PC-3 (cell line): ENCODE measurements around the gene RNF128. TPM values are rescaled to one million over a fixed set of nuclear protein-coding genes. Genes with fewer than 3 reads are reported as not detected.

Experiments
- ATAC-seq: fragments of 200-7000 bp; cut with Tn5 transposase; 2 replicates; pipeline ENCODE4 v1.9.1; 2020; ENCODE audit warnings: mild to moderate bottlenecking, moderate library complexity
- BruUV-seq: library from RNA; stranded (reverse); fragments of 400-500 nt; replicated peaks from 2 replicates; lab custom pipeline; 2021; lab: Mats Ljungman, UMichigan
- CTCF ChIA-PET: fragments of 300-600 bp; sonication (Branson Sonifier 250); formaldehyde crosslinking; loops from one replicate; lab custom pipeline; 2022; ENCODE audit warnings: antibody characterized with exemption; lab: Charles Lee
- POLR2A ChIA-PET: fragments of 300-600 bp; sonication (Branson Sonifier 250); formaldehyde crosslinking; loops from one replicate; lab custom pipeline; 2022; ENCODE audit warnings: antibody characterized with exemption; ENCODE audit not compliant: unreplicated experiment; lab: Charles Lee
- DNase-seq: peaks from one replicate; pipeline ENCODE4 v3.0.0-alpha.2; 2015
- H2AFZ ChIP-seq: fragments of 300-600 bp; sonication (generic); 2 replicates; pipeline ENCODE4 v1.6.0; 2016; ENCODE audit warnings: antibody characterized with exemption, low read length
- H3F3A ChIP-seq: fragments of 300-600 bp; sonication (generic); one replicate; pipeline ENCODE4 v1.6.0; 2017; ENCODE audit warnings: antibody characterized with exemption, low read length, control low read depth, mild to moderate bottlenecking; ENCODE audit not compliant: unreplicated experiment
- H3K27ac ChIP-seq: fragments of 300-600 bp; sonication (generic); 2 replicates; pipeline ENCODE4 v1.5.1; 2016; ENCODE audit warnings: mild to moderate bottlenecking, low read length
- H3K27me3 ChIP-seq: fragments of 300-600 bp; sonication (generic); 2 replicates; pipeline ENCODE4 v1.6.1; 2016; ENCODE audit warnings: low read length, mixed read lengths
- H3K36me3 ChIP-seq: fragments of 300-600 bp; sonication (generic); 2 replicates; pipeline ENCODE4 v1.6.1; 2016; ENCODE audit warnings: low read depth, mixed run types, low read length, mixed read lengths
- H3K4me1 ChIP-seq: fragments of 300-600 bp; sonication (generic); 2 replicates; pipeline ENCODE4 v1.5.1; 2016; ENCODE audit warnings: low read length; ENCODE audit not compliant: insufficient read depth
- H3K4me2 ChIP-seq: fragments of 300-600 bp; sonication (generic); 2 replicates; pipeline ENCODE4 v1.6.0; 2016; ENCODE audit warnings: low read length
- H3K4me3 ChIP-seq: fragments of 300-600 bp; sonication (generic); 2 replicates; pipeline ENCODE4 v1.5.1; 2016; ENCODE audit warnings: mild to moderate bottlenecking, low read length, mixed read lengths
- H3K79me2 ChIP-seq: fragments of 300-600 bp; sonication (generic); 2 replicates; pipeline ENCODE4 v1.6.1; 2017; ENCODE audit warnings: low read length, mixed read lengths
- H3K9ac ChIP-seq: fragments of 300-600 bp; sonication (generic); 2 replicates; pipeline ENCODE4 v1.6.0; 2016; ENCODE audit warnings: mild to moderate bottlenecking, low read length
- H3K9me2 ChIP-seq: fragments of 300-600 bp; sonication (generic); replicated peaks from 2 replicates; pipeline ENCODE4 v1.6.1; 2016; ENCODE audit warnings: mixed run types, low read length, mixed read lengths
- H3K9me3 ChIP-seq: fragments of 300-600 bp; sonication (generic); 2 replicates; pipeline ENCODE4 v1.6.1; 2016; ENCODE audit warnings: low read length, mixed read lengths
- H4K20me1 ChIP-seq: fragments of 300-600 bp; sonication (generic); 2 replicates; pipeline ENCODE4 v1.6.1; 2016; ENCODE audit warnings: low read length, mixed read lengths
- EZH2 ChIP-seq: fragments of 300-600 bp; sonication (generic); IDR thresholded peaks from one replicate; pipeline ENCODE4 v1.6.1; 2017; ENCODE audit warnings: antibody characterized with exemption, mild to moderate bottlenecking, low read length; ENCODE audit not compliant: unreplicated experiment
- EZH2phosphoT487 ChIP-seq: fragments of 300-600 bp; sonication (generic); IDR thresholded peaks from 2 replicates; pipeline ENCODE4 v1.6.1; 2018; ENCODE audit warnings: mild to moderate bottlenecking, antibody characterized with exemption, low read length, borderline replicate concordance
- intact Hi-C: fragments of 100-400 bp; cut with micrococcal nuclease; formaldehyde crosslinking; loops from 2 replicates; pipeline ENCODE4 v1.9.0; 2023
- total RNA-seq: library from RNA; depleted of rRNA; stranded (reverse); fragments of >200 nt; gene quantifications from 2 replicates; pipeline ENCODE4 v1.2.3, GENCODE V29; 2014
- TF ChIP-seq, protein P1 (sequence below): fragments of 300-600 bp; sonication (generic); conservative IDR thresholded peaks from 2 replicates; pipeline ENCODE4 v1.5.1; 2017; ENCODE audit warnings: antibody characterized with exemption, low read depth, mild to moderate bottlenecking, low read length

RNF128 gene
- total RNA-seq, 1 experiment from 2014 or later = not detected

- H3K9me2 ChIP-seq = no peaks in the 10 kb centered on the region
- no TSS peak for BruUV-seq
- H2AFZ ChIP-seq = no peak overlapping the region
- intact Hi-C loops = no loop called here
- peaks cover 7% of the 10 kb centered on the region; the same call in 1 of the 2 replicates for H3K27me3 ChIP-seq
- TF ChIP-seq, protein P1, sequence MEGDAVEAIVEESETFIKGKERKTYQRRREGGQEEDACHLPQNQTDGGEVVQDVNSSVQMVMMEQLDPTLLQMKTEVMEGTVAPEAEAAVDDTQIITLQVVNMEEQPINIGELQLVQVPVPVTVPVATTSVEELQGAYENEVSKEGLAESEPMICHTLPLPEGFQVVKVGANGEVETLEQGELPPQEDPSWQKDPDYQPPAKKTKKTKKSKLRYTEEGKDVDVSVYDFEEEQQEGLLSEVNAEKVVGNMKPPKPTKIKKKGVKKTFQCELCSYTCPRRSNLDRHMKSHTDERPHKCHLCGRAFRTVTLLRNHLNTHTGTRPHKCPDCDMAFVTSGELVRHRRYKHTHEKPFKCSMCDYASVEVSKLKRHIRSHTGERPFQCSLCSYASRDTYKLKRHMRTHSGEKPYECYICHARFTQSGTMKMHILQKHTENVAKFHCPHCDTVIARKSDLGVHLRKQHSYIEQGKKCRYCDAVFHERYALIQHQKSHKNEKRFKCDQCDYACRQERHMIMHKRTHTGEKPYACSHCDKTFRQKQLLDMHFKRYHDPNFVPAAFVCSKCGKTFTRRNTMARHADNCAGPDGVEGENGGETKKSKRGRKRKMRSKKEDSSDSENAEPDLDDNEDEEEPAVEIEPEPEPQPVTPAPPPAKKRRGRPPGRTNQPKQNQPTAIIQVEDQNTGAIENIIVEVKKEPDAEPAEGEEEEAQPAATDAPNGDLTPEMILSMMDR = no peak
- TF ChIP-seq EZH2phosphoT487 (no peak), EZH2 (no peak)
- H3K4me3 ChIP-seq = no peak overlapping the region
- ATAC-seq = no peak
- no peak overlapping the region for H3K4me2 ChIP-seq
- no peaks in the 10 kb centered on the region for H4K20me1 ChIP-seq
- ChIA-PET POLR2A (no interaction called here), CTCF (no interaction called here)
- no peak overlapping the region for H3K27ac ChIP-seq
- H3F3A ChIP-seq = no peaks in the 10 kb centered on the region
- no peaks in the 10 kb centered on the region for H3K4me1 ChIP-seq
- no peaks in the 10 kb centered on the region for H3K9me3 ChIP-seq
- no peak for DNase-seq
- H3K79me2 ChIP-seq = no peaks in the 10 kb centered on the region
- no peak overlapping the region for H3K9ac ChIP-seq
- no peaks in the 10 kb centered on the region for H3K36me3 ChIP-seq
These were observed 27.8 kb upstream of the RNF128 start for GRCh38 chrX:106698693-106699092.

GRCh38 chrX:106702636-106703035 lies 23.9 kb upstream of the RNF128 start:
- no peak overlapping the region for H2AFZ ChIP-seq
- no peaks in the 10 kb centered on the region for H3F3A ChIP-seq
- DNase-seq = no peak
- no peaks in the 10 kb centered on the region for H3K9me2 ChIP-seq
- ATAC-seq = no peak
- no peaks in the 10 kb centered on the region for H3K79me2 ChIP-seq
- H3K4me1 ChIP-seq = peaks cover 2% of the 10 kb centered on the region
- no peak overlapping the region for H3K27ac ChIP-seq
- H3K9me3 ChIP-seq = no peaks in the 10 kb centered on the region
- intact Hi-C loops = no loop called here
- H3K4me2 ChIP-seq = no peak overlapping the region
- BruUV-seq = no TSS peak
- ChIA-PET CTCF (no interaction called here), POLR2A (no interaction called here)
- no peak overlapping the region for H3K4me3 ChIP-seq
- H3K36me3 ChIP-seq = no peaks in the 10 kb centered on the region
- no peaks in the 10 kb centered on the region for H4K20me1 ChIP-seq
- TF ChIP-seq, protein P1 = no peak
- TF ChIP-seq EZH2 (no peak), EZH2phosphoT487 (no peak)
- H3K27me3 ChIP-seq = no peaks in the 10 kb centered on the region
- H3K9ac ChIP-seq = no peak overlapping the region

DNA sequence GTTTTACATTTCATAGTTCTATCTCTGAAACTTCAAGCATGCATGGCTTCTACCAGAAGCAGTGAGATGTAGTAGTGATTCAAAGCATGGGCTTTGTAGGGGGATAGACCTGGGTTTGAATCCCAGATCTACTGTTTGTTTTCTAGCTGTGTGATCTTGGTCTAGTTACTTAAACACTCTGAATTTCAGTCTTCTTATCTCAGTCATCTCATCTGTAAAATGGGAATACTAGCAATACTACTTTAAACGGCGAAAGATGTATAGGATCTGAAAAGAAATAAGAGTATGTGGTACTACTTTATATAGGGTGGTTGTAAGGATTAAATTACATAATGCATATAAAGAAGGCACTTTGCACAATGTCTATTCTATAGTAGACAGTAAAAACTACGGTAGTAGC lies 20.0 kb upstream of the RNF128 start:
- H3K79me2 ChIP-seq = no peaks in the 10 kb centered on the region
- H3K9me3 ChIP-seq = no peaks in the 10 kb centered on the region
- no peak overlapping the region for H3K9ac ChIP-seq
- intact Hi-C loops = no loop called here
- ATAC-seq = no peak
- H3K27ac ChIP-seq = no peak overlapping the region
- POLR2A ChIA-PET = no interaction called here
- H4K20me1 ChIP-seq = no peaks in the 10 kb centered on the region
- BruUV-seq = no TSS peak
- no peak for DNase-seq
- H3K36me3 ChIP-seq = no peaks in the 10 kb centered on the region
- H3K4me2 ChIP-seq = no peak overlapping the region
- H3K9me2 ChIP-seq = no peaks in the 10 kb centered on the region
- H3K4me3 ChIP-seq = no peak overlapping the region
- H2AFZ ChIP-seq = no peak overlapping the region
- TF ChIP-seq, protein P1 = no peak
- TF ChIP-seq EZH2phosphoT487 = no peak
- no peak for TF ChIP-seq EZH2
- H3F3A ChIP-seq = no peaks in the 10 kb centered on the region
- no peaks in the 10 kb centered on the region for H3K27me3 ChIP-seq
- H3K4me1 ChIP-seq = peaks cover 14% of the 10 kb centered on the region
- CTCF ChIA-PET = no interaction called here
